NCI-H2196 treated with DMSO at 0.1 percent for 48 hours (cell line): ENCODE results near the gene AAMP.
"Not testable (repeated sequence)": the region's sequence is repeated elsewhere in the genome, so short reads cannot be mapped to it uniquely, and the experiment has no call there.

ENCODE experiments used
- DNase-seq: peaks from one replicate; lab custom pipeline; 2025; ENCODE audit not compliant: unreplicated experiment; lab: John Stamatoyannopoulos, UW

The AAMP gene

GRCh38 chr2:218275371-218276072, 5.6 kb upstream of the AAMP start:
- no peak for DNase-seq

- DNase-seq: no peak
Observed at GRCh38 chr2:218274586-218274985, 4.6 kb upstream of the AAMP start.

- DNase-seq: no peak
Observed at GRCh38 chr2:218273908-218274249, 3.9 kb upstream of the AAMP start.

GRCh38 chr2:218273214-218273907, 3.4 kb upstream of the AAMP start:
- DNase-seq: not testable (repeated sequence)

GRCh38 chr2:218272531-218273212, 2.7 kb upstream of the AAMP start:
- DNase-seq: peak; percentile 57

GRCh38 chr2:218271865-218272530, 2.1 kb upstream of the AAMP start:
- DNase-seq: no peak

- no peak for DNase-seq
Observed at GRCh38 chr2:218271487-218271797, 1.5 kb upstream of the AAMP start.

- no peak for DNase-seq
Observed at GRCh38 chr2:218270721-218271486, 967 bp upstream of the AAMP start.

GRCh38 chr2:218267259-218267658, 2.7 kb downstream of the AAMP start:
- no peak for DNase-seq

GRCh38 chr2:218266316-218266979, 3.5 kb downstream of the AAMP start:
- no peak for DNase-seq

- DNase-seq: no peak
Observed at GRCh38 chr2:218265626-218266025, 4.3 kb downstream of the AAMP start.

GRCh38 chr2:218264773-218265561, 5.0 kb downstream of the AAMP start:
- DNase-seq: no peak

GRCh38 chr2:218263817-218264641, 5.9 kb downstream of the AAMP start:
- DNase-seq: no peak

- DNase-seq: no peak
Observed at GRCh38 chr2:218262631-218263586, 7.0 kb downstream of the AAMP start.

GRCh38 chr2:218262237-218262600, 7.7 kb downstream of the AAMP start:
- no peak for DNase-seq

- no peak for DNase-seq
Observed at GRCh38 chr2:218261423-218262236, 8.3 kb downstream of the AAMP start.
